B cell (primary cell): ENCODE data around the gene EZH1. TPM values are rescaled to one million over a fixed set of nuclear protein-coding genes. Genes with fewer than 3 reads are reported as not detected.

Experiments
- ATAC-seq: fragments of 200-7000 bp; cut with Tn5 transposase; one replicate; pipeline ENCODE4 v1.10.0; 2021; ENCODE audit warnings: low read depth, mild to moderate bottlenecking, moderate number of reproducible peaks, moderate library complexity
- CTCF ChIA-PET: fragments of 350-600 bp; sonication (Branson Sonifier 250); formaldehyde crosslinking; loops from one replicate; lab custom pipeline; 2021; ENCODE audit warnings: antibody characterized with exemption, inconsistent platforms; lab: Charles Lee
- POLR2A ChIA-PET: fragments of 350-600 bp; sonication (Branson Sonifier 250); formaldehyde crosslinking; loops from one replicate; lab custom pipeline; 2021; ENCODE audit warnings: antibody characterized with exemption; lab: Charles Lee
- DNase-seq: peaks from one replicate; pipeline ENCODE4 v3.0.0; 2013
- H2AFZ ChIP-seq: 2 replicates; pipeline ENCODE4 v1.6.1; 2012; ENCODE audit warnings: mild to moderate bottlenecking, low read depth, low read length; ENCODE audit not compliant: insufficient read depth, poor library complexity, severe bottlenecking
- H3K27ac ChIP-seq, 2 donors: 1 replicate in 1 of 2; 2 replicates in 1 of 2; pipeline ENCODE4 v1.5.1; 2012 to 2013; ENCODE audit warnings: low read length in 2 of 2, mild to moderate bottlenecking in 2 of 2, moderate library complexity in 1 of 2
- H3K27me3 ChIP-seq, 4 experiments: fragments of 200-600 bp in 1 of 4; sonication (generic) in 1 of 4; replicated peaks in 1 of 4; 1 replicate in 2 of 4; 2 replicates in 2 of 4; pipeline versions ENCODE4 v1.6.1 to v1.7.0; 2013 to 2016; ENCODE audit warnings: low read length in 3 of 4, mild to moderate bottlenecking in 2 of 4, mixed read lengths in 1 of 4, moderate library complexity in 1 of 4; ENCODE audit not compliant: insufficient read depth in 4 of 4, control insufficient read depth in 3 of 4; ENCODE audit errors: control extremely low read depth in 1 of 4
- H3K36me3 ChIP-seq, 2 experiments: replicated peaks in 1 of 2; 1 replicate in 1 of 2; 2 replicates in 1 of 2; pipeline versions ENCODE4 v1.6.1 to v1.7.1; 2013; ENCODE audit warnings: low read length in 1 of 2; ENCODE audit not compliant: insufficient read depth in 2 of 2, control insufficient read depth in 1 of 2; ENCODE audit errors: control extremely low read depth in 1 of 2, extremely low read depth in 1 of 2
- H3K4me1 ChIP-seq, 2 donors: fragments of 200-600 bp in 1 of 2; sonication (generic) in 1 of 2; 1 replicate in 1 of 2; 2 replicates in 1 of 2; pipeline versions ENCODE4 v1.5.1 to v1.6.1; 2013 to 2017; ENCODE audit warnings: low read length in 2 of 2; ENCODE audit not compliant: control insufficient read depth in 2 of 2, insufficient read depth in 2 of 2
- H3K4me2 ChIP-seq: replicated peaks from 2 replicates; pipeline ENCODE3; 2012; ENCODE audit warnings: mild to moderate bottlenecking, low read depth, low read length; ENCODE audit not compliant: poor library complexity, severe bottlenecking
- H3K4me3 ChIP-seq, 5 experiments: fragments of 200-600 bp in 1 of 5; sonication (generic) in 1 of 5; 1 replicate in 3 of 5; 2 replicates in 2 of 5; pipeline versions ENCODE4 v1.5.1 to v1.7.0; 2011 to 2016; ENCODE audit warnings: low read length in 4 of 5, mild to moderate bottlenecking in 4 of 5, low read depth in 2 of 5, control low read depth in 1 of 5, moderate library complexity in 1 of 5; ENCODE audit not compliant: insufficient read depth in 1 of 5; ENCODE audit errors: control extremely low read depth in 1 of 5, extremely low read depth in 1 of 5
- H3K79me2 ChIP-seq: fragments of 200-600 bp; sonication (generic); one replicate; pipeline ENCODE4 v1.6.0; 2016; ENCODE audit warnings: low read length; ENCODE audit not compliant: control insufficient read depth, insufficient read depth
- H3K9ac ChIP-seq: fragments of 200-600 bp; sonication (generic); 2 replicates; pipeline ENCODE4 v1.6.1; 2017; ENCODE audit warnings: mild to moderate bottlenecking, low read length, moderate library complexity
- H3K9me3 ChIP-seq, 3 donors: one replicate each; pipeline versions ENCODE4 v1.6.1 to v1.7.1; 2013; ENCODE audit warnings: low read length in 2 of 3; ENCODE audit not compliant: control insufficient read depth in 2 of 3, insufficient read depth in 1 of 3; ENCODE audit errors: control extremely low read depth in 1 of 3
- H4K20me1 ChIP-seq: 2 replicates; pipeline ENCODE4 v1.6.0; 2012; ENCODE audit warnings: mild to moderate bottlenecking, low read length; ENCODE audit not compliant: insufficient read depth, control insufficient read depth, poor library complexity, severe bottlenecking
- H3K27ac Mint-ChIP-seq: one replicate; pipeline ENCODE4 v1.8.0; 2021; ENCODE audit warnings: mixed read lengths
- H3K27me3 Mint-ChIP-seq: one replicate; pipeline ENCODE4 v1.8.0; 2021; ENCODE audit warnings: mixed read lengths
- H3K4me1 Mint-ChIP-seq: one replicate; pipeline ENCODE4 v1.8.0; 2021; ENCODE audit warnings: mixed read lengths
- H3K4me3 Mint-ChIP-seq: one replicate; pipeline ENCODE4 v1.8.0; 2021; ENCODE audit warnings: mixed read lengths
- H3K9me3 Mint-ChIP-seq: one replicate; pipeline ENCODE4 v1.8.0; 2022; ENCODE audit warnings: mixed read lengths; ENCODE audit not compliant: insufficient read depth
- CTCF ChIP-seq: fragments of 200-600 bp; IDR thresholded peaks from one replicate; pipeline ENCODE4 v1.8.0; 2022; ENCODE audit warnings: antibody characterized with exemption, mild to moderate bottlenecking
- EZH2 ChIP-seq: IDR thresholded peaks from 2 replicates; pipeline ENCODE4 v1.6.1; 2012; ENCODE audit warnings: borderline replicate concordance, low read depth, mild to moderate bottlenecking, moderate library complexity, low read length; ENCODE audit not compliant: insufficient read depth, poor library complexity, severe bottlenecking
- WGBS: methylation state at CpG from one replicate; pipeline ENCODE4 v1.1.5; 2013; ENCODE audit warnings: missing lambda C conversion rate; ENCODE audit not compliant: insufficient coverage; 5-methylcytosine and 5-hydroxymethylcytosine counted together
- intact Hi-C: fragments of 100-400 bp; cut with micrococcal nuclease; formaldehyde crosslinking; loops from one replicate; pipeline ENCODE4 v1.10.0; 2022
- polyA plus RNA-seq: library from polyadenylated mRNA; depleted of rRNA; stranded (reverse); fragments of >200 nt; gene quantifications from 2 replicates; pipeline ENCODE4 v1.2.3, GENCODE V29; 2012
- total RNA-seq, 2 donors: library from RNA; stranded (reverse); fragments of 120-200 nt in 1 of 2; gene quantifications; 1 replicate in 1 of 2; 2 replicates in 1 of 2; pipeline versions ENCODE4 v1.2.3 to v1.2.4, GENCODE V29; 2013 to 2022

The EZH1 gene
- total and polyA plus RNA-seq, 2 donors (not counting 1 experiment from before 2014, with no cell fraction given) = 115 to 169 TPM

- H4K20me1 ChIP-seq = peaks cover 26% of the 10 kb centered on the region
- ATAC-seq (no peak), DNase-seq (no peak)
- ChIA-PET POLR2A (no interaction called here), CTCF (interaction anchor here (0.6 to 2.5 kb wide), 8 partner anchors 10 to 95 kb away, joined by 3 to 13 read pairs (median 4); partner anchors contain the start of genes RETREG3 and TUBG1)
- Mint-ChIP-seq H3K27ac (no peak overlapping the region), H3K4me1 (peaks cover 50% of the 10 kb centered on the region), H3K27me3 (peaks cover 19% of the 10 kb centered on the region), H3K9me3 (no peaks in the 10 kb centered on the region), H3K4me3 (no peak overlapping the region)
- peaks cover 0 to 30% (median 0%) of the 10 kb centered on the region in 3 donors for H3K9me3 ChIP-seq
- no peaks in the 10 kb centered on the region for H3K79me2 ChIP-seq
- no peak overlapping the region for H3K4me3 ChIP-seq
- no peak overlapping the region for H3K9ac ChIP-seq
- peaks cover 57 to 66% of the 10 kb centered on the region in 2 donors for H3K4me1 ChIP-seq
- TF ChIP-seq EZH2 (no peak), CTCF (no peak)
- peak overlapping the region; percentile 65 for H3K4me2 ChIP-seq
- no peak overlapping the region for H3K27ac ChIP-seq
- H3K36me3 ChIP-seq = no peaks in the 10 kb centered on the region
- peaks cover 0 to 71% (median 28%) of the 10 kb centered on the region in 4 experiments for H3K27me3 ChIP-seq
- intact Hi-C loops = loop anchor here (10.0 kb wide), 2 partner anchors 311 to 479 kb away; partner anchors contain the start of genes GHDC, PTGES3L and RUNDC1
- H2AFZ ChIP-seq = no peak overlapping the region
- WGBS = 39% methylated on average over 25 of the region's 30 CpGs
These were observed 71.5 kb downstream of the EZH1 start for GRCh38 chr17:42673266-42673884.

GRCh38 chr17:42672038-42672437 is 72.8 kb downstream of the EZH1 start:
- no peak overlapping the region for H3K4me3 ChIP-seq
- peaks cover 18% of the 10 kb centered on the region for H3K27me3 Mint-ChIP-seq
- intact Hi-C loops = loop anchor here (10.0 kb wide), 2 partner anchors 313 to 477 kb away; partner anchors contain the start of genes GHDC, PTGES3L and RUNDC1
- WGBS = 82% methylated on average over 28 of the region's 28 CpGs
- peaks cover 48 to 56% of the 10 kb centered on the region in 2 donors for H3K4me1 ChIP-seq
- H3K4me2 ChIP-seq = no peak overlapping the region
- H3K36me3 ChIP-seq = no peaks in the 10 kb centered on the region
- no peak overlapping the region for H2AFZ ChIP-seq
- peaks cover 42% of the 10 kb centered on the region for H3K4me1 Mint-ChIP-seq
- no peaks in the 10 kb centered on the region for H3K79me2 ChIP-seq
- TF ChIP-seq EZH2 = no peak
- TF ChIP-seq CTCF = no peak
- CTCF ChIA-PET = interaction anchor here (2.5 kb wide), 1 partner anchor 94 kb away, joined by 12 read pairs; the partner anchor contains the start of gene PSMC3IP
- no peaks in the 10 kb centered on the region for H3K9me3 Mint-ChIP-seq
- peaks cover 17% of the 10 kb centered on the region for H4K20me1 ChIP-seq
- peak overlapping the region; percentile 87 for H3K4me3 Mint-ChIP-seq
- no peak overlapping the region for H3K27ac ChIP-seq
- H3K9ac ChIP-seq = no peak overlapping the region
- peak overlapping the region; percentile 65 for H3K27ac Mint-ChIP-seq
- POLR2A ChIA-PET = no interaction called here
- ATAC-seq (no peak), DNase-seq (no peak)
- peaks cover 0 to 30% (median 0%) of the 10 kb centered on the region in 3 donors for H3K9me3 ChIP-seq
- peaks cover 0 to 71% (median 28%) of the 10 kb centered on the region in 4 experiments for H3K27me3 ChIP-seq
